ENCODE measurements around the gene PPTC7. TPM values are rescaled to one million over a fixed set of nuclear protein-coding genes. Genes with fewer than 3 reads are reported as not detected.
A peak's percentile ranks its signal among the peaks of the same experiment; 100 is the strongest.

PPTC7 gene
- total and polyA plus RNA-seq, 2 of the 13 experiments (the other 11 are each of a cell fraction or from before 2014, with no cell fraction given) = 4.8 to 12.3 TPM

DNA sequence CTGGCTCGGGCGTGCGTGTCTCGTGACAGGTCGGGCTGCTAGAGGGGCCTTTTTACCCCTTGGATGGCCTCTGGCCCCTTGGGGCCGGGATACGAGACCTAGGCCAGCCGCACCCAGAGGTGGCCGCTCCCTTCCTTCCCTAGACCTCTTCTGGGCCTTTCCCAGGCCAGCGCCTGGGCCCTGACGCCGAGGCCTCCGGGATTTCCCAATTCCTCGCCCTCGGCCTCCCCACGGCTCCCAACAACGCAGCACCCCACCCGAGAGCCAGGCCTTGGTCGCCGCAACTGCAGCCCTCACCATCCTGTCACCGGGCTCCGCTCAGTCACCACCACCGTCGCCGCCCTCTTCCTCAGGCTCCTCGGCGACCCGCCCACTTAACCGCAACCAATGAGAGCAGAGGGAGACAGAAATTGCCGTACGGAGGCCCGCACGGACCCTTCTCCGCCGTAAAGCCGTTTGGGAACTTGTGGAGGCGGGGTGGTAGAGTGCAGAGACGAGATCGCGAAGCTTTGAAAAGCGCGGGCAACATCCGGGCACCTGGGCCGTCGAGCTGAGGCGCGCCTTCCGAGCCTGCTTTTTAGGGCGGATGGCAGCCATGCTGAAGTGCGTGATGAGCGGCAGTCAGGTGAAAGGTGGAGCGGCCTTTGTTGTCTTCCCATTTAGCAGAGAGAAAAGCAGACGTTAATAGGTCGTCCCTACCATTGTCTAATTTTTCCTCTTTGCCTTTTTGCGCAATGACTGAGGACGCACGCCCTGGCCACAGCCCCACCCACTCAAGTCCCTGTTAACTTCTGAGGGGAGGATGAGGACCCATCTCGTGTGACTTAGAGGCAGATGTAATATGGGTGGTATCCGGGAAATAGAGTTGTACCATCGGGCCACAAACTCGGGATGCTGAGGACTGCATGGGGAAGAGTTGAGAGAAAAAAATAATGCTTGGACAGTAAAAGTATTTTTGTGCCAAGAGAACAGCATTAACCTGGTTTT lies 81.1 kb downstream of the PPTC7 start, which contains the start of the genes RAD9B and VPS29 (continued):
- TF ChIP-seq ZNF652 (CRISPR knock-in tag; IDR thresholded peaks at IDR 0.05; ENCODE audit: borderline replicate concordance, low read depth) (peak; percentile 14; the same call in 1 of the 2 replicates), ZNF740 (CRISPR knock-in tag; IDR thresholded peaks at IDR 0.05) (peak; percentile 73; the same call in 1 of the 2 replicates), ZBTB38 (CRISPR knock-in tag; IDR thresholded peaks at IDR 0.05) (peak; percentile 99), ZNF441 (CRISPR knock-in tag; IDR thresholded peaks at IDR 0.05; ENCODE audit: borderline replicate concordance) (peak; percentile 83; the same call in 1 of the 2 replicates), MAFF (IDR thresholded peaks at IDR 0.05; ENCODE audit: low read depth, low read length) (no peak), ZFP62 (CRISPR knock-in tag; IDR thresholded peaks at IDR 0.05) (no peak), SRY (CRISPR knock-in tag; IDR thresholded peaks at IDR 0.05) (0 out of 2 replicates have a peak, but pooled peaks have one; percentile 95), ARNT (IDR thresholded peaks at IDR 0.05) (no peak), MXD4 (CRISPR knock-in tag; IDR thresholded peaks at IDR 0.05) (peak; percentile 89; the same call in 1 of the 2 replicates), ARID5B (CRISPR knock-in tag; IDR thresholded peaks at IDR 0.05) (peak; percentile 63; the same call in 1 of the 2 replicates), MNT (IDR thresholded peaks at IDR 0.05) (0 out of 2 replicates have a peak, but pooled peaks have one; percentile 23), ZFP1 (CRISPR knock-in tag; IDR thresholded peaks at IDR 0.05) (peak; percentile 45; the same call in 1 of the 2 replicates), NFE2L1 (CRISPR knock-in tag; IDR thresholded peaks at IDR 0.05; ENCODE audit: borderline replicate concordance) (0 out of 2 replicates have a peak, but pooled peaks have one; percentile 57), ZNF687 (CRISPR knock-in tag; IDR thresholded peaks at IDR 0.05) (peak; percentile 100), ZNF777 (CRISPR knock-in tag; IDR thresholded peaks at IDR 0.05) (peak; percentile 92), ELF3 (CRISPR knock-in tag; IDR thresholded peaks at IDR 0.05) (peak; percentile 58; the same call in 1 of the 2 replicates), ZFY (CRISPR knock-in tag; IDR thresholded peaks at IDR 0.05) (peak; percentile 98), XRCC5 (optimal IDR thresholded peaks at IDR 0.05; ENCODE audit: low read length) (peak; percentile 73), RXRA (CRISPR knock-in tag; IDR thresholded peaks at IDR 0.05) (peak; percentile 82), TBP (CRISPR knock-in tag; IDR thresholded peaks at IDR 0.05) (no peak)
